ENCODE data around the gene ACP3. TPM values are rescaled to one million over a fixed set of nuclear protein-coding genes. Genes with fewer than 3 reads are reported as not detected.
A peak's percentile ranks its signal among the peaks of the same experiment; 100 is the strongest.
"Not testable (repeated sequence)": the region's sequence is repeated elsewhere in the genome, so short reads cannot be mapped to it uniquely, and the experiment has no call there.

The ACP3 gene
- total RNA-seq, 1 donor from 2014 or later = 19.9 TPM

- TF ChIP-seq CTCF (IDR thresholded peaks at IDR 0.05) = no peak
- H3K36me3 ChIP-seq = no peaks in the 10 kb centered on the region
- no peaks in the 10 kb centered on the region for H3K4me1 ChIP-seq
- no peak overlapping the region for H3K27ac ChIP-seq
- no peak for ATAC-seq
- H3K27me3 ChIP-seq (ENCODE audit: low read depth) = no peaks in the 10 kb centered on the region
- intact Hi-C loops (cut with DNase I) = no loop called here
- no peaks in the 10 kb centered on the region for H3K9me3 ChIP-seq
- H3K4me3 ChIP-seq = no peak overlapping the region
- DNase-seq = no peak
Observed at GRCh38 chr3:132395126-132395525, 77.9 kb downstream of the ACP3 start.

- TF ChIP-seq CTCF (IDR thresholded peaks at IDR 0.05) = no peak
- no peaks in the 10 kb centered on the region for H3K36me3 ChIP-seq
- H3K4me3 ChIP-seq = no peak overlapping the region
- no peaks in the 10 kb centered on the region for H3K27me3 ChIP-seq (ENCODE audit: low read depth)
- no peak for ATAC-seq
- no peaks in the 10 kb centered on the region for H3K4me1 ChIP-seq
- intact Hi-C loops (cut with DNase I) = no loop called here
- no peaks in the 10 kb centered on the region for H3K9me3 ChIP-seq
- no peak for DNase-seq
- no peak overlapping the region for H3K27ac ChIP-seq
Observed at GRCh38 chr3:132396255-132396654, 79.0 kb downstream of the ACP3 start.

- H3K4me3 ChIP-seq; H3K9me3 ChIP-seq; H3K36me3 ChIP-seq; ATAC-seq; DNase-seq; H3K27ac ChIP-seq; intact Hi-C loops (cut with DNase I); H3K4me1 ChIP-seq; H3K27me3 ChIP-seq (ENCODE audit: low read depth): not testable (repeated sequence)
Observed at GRCh38 chr3:132396776-132397175, 79.6 kb downstream of the ACP3 start.

- Histone ChIP-seq H3K27ac (no peak overlapping the region), H3K4me3 (no peak overlapping the region), H3K27me3 (ENCODE audit: low read depth) (no peaks in the 10 kb centered on the region), H3K36me3 (no peaks in the 10 kb centered on the region), H3K4me1 (peaks cover under 1% of the 10 kb centered on the region), H3K9me3 (no peaks in the 10 kb centered on the region)
- intact Hi-C loops (cut with DNase I) = no loop called here
- ATAC-seq (peak; percentile 64 to 77), DNase-seq (no peak)
- TF ChIP-seq CTCF (IDR thresholded peaks at IDR 0.05) = peak; percentile 75
Observed at GRCh38 chr3:132399054-132399929, 82.1 kb downstream of the ACP3 start.

- Histone ChIP-seq H3K4me3 (no peak overlapping the region), H3K36me3 (no peaks in the 10 kb centered on the region), H3K27me3 (ENCODE audit: low read depth) (no peaks in the 10 kb centered on the region), H3K9me3 (no peaks in the 10 kb centered on the region), H3K27ac (no peak overlapping the region), H3K4me1 (peaks cover 19% of the 10 kb centered on the region)
- TF ChIP-seq CTCF (IDR thresholded peaks at IDR 0.05) = no peak
- DNase-seq = no peak
- no peak for ATAC-seq
- intact Hi-C loops (cut with DNase I) = no loop called here
Observed at GRCh38 chr3:132401255-132401654, 84.0 kb downstream of the ACP3 start.

GRCh38 chr3:132404276-132404675 lies 87.1 kb downstream of the ACP3 start:
- DNase-seq (no peak), ATAC-seq (no peak)
- no peak overlapping the region for H3K27ac ChIP-seq
- H3K4me3 ChIP-seq = no peak overlapping the region
- intact Hi-C loops (cut with DNase I) = no loop called here
- no peaks in the 10 kb centered on the region for H3K36me3 ChIP-seq
- H3K27me3 ChIP-seq (ENCODE audit: low read depth) = no peaks in the 10 kb centered on the region
- H3K9me3 ChIP-seq = no peaks in the 10 kb centered on the region
- peaks cover 19% of the 10 kb centered on the region for H3K4me1 ChIP-seq
- no peak for TF ChIP-seq CTCF (IDR thresholded peaks at IDR 0.05)

Data from lower lobe of right lung (tissue), 2 donors.